Putamen (tissue), 1 donor: Measurements from ENCODE around the gene TARBP2.

Source experiments
- DNase-seq: peaks from one replicate; pipeline ENCODE4 v3.0.0-alpha.2; 2016; ENCODE audit warnings: low spot score

TARBP2 gene

DNA sequence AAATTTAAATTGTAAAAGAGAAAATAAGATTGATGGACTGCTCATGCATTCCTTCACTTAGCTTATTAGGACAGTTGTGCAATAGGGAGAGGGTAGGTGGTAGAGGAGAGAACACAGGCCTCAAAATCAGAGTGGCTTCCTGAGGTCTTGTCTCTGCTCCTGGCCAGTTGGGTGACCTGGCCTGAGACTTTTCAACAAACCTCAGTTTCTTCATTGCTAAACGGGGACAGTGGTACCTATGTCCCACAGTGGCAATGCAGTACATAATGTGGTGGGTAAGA is 4.4 kb upstream of the TARBP2 start:
- no peak for DNase-seq

DNA sequence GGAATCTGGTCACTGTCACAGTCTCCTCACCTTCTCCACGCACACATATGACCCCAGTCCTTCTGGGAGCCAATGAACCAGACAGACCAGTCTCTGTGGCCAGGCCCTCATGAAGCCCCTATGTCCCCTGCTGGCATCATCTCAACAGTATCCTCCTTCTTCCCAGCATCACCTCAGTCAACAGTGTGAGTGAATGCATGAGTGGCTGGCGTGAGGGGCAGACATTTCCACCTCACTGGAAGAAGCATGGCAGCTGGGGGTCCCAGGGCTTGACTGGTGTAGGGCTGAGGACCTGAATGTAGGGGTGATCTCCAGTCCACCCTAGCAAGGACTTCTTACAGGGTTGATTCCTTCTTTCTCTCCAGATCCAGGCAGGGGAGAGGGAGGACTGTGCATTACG is 3.6 kb upstream of the TARBP2 start:
- no peak for DNase-seq

DNA sequence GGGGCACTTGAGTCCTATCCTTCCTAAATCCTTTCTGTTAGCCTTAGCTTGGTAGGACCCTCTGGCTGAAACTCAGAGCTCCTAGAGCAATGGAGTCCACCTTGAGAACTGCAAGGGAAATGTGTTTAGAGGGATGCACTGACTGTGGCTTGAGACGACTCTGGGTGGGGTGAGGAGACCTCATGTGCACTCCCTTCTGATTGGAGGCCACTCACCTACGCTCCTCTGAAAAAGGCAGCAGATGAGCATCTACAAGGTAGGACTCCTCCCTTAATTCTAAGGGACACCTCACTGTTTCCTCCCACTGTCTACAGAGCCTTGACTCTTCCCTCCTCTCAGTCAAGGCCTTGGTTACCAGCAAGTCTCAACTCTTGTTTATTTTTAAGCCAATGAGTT is 2.9 kb upstream of the TARBP2 start:
- no peak for DNase-seq

DNA sequence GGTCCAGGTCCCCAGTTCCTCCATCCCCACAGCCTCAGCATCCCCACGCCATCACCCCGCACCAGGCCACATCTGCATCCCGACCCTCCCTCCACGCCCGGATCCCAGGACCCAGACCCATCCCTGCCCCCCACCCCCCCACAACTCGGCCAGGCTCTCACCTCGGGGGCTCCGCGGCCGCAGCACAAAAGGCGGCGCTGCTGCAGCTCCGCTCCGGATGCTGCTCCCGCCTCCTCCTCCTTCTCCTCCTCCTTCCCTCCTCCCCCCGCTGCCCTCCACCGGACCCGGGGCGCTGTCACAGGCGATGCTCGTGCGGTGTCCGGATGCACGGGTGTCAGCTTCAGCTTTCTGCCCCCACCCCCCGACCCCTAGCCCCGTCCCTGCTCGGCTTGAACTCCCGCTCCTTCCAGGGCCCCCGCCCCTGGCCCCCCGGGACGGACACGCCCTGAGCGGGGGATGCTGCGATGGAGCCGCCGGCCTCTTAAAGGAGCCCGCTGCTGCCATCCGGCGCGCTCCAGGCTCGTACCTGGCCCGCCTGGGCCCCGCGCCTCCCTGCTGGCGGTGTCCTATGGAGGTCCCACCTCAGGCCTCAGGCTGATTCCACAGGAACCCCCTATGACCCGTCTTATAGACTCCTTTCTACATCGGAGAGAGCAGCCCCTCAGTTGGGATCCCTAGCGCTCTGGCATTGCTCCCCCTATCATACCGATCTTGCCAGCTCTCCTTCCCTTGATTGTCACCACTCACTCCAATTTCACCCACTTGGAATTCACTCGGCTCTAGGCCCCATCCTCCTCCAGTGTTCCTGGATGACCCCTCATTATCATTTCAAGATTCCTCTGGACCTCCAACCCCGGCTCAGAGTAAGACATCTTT is 1.6 kb upstream of the TARBP2 start, which contains the start of gene MAP3K12:
MAP3K12 (minus strand) TSS at position 193 of the 876 bp plus-strand sequence. CDS start 12,067 bp downstream, outside the sequence.
- DNase-seq: peak; percentile 79

DNA sequence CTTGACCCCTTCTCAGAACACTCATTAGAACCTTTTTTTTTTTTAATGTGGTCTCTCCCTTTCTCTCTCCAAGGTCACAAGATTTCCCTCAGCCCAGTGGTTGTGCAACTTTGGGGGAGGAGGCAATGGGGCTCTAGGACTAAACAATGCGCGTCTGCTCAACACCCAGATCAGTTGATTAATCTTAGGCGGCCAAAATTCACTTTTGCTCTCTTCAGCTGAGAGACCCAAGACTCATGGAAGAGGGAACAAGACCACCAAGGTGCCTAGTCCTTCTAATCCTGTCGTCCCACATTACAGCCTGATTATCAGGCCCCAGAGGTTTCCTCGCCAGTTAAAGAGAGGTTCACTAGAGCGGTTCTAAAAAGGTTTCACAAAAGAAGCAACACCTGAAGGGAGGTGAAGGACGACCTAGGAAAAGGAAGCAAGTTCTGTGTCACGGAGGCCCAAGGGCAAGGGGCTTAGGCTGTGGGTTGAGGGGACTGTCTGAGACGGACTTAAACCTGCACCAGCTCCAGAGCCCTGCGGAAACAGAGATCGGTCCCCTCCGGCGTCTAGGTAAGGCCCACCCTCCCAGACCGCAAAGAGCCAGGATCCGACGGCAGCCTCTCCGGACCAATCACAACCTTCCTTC is 824 bp upstream of the TARBP2 start:
- no peak for DNase-seq

DNA sequence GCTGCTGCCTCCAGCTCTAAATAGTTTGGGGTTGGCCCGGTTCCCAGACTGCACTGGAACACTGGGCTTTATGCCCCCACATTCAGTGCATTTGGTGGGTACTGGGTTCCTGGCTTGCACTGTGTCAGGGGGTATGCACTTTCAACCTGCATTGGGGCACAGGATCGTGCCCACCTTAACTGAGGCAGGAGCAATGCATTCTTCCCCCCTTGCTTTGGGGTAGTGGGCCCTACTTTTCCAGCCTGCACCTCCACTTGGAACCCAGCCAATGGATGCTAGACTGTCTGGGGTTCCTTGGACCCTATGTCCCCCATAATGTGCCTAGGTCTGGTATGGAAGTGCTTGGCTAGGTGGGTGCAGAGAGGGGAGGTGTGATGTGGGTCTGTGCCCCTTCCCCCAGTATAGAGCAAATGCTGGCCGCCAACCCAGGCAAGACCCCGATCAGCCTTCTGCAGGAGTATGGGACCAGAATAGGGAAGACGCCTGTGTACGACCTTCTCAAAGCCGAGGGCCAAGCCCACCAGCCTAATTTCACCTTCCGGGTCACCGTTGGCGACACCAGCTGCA is 615 bp downstream of the TARBP2 start:
- DNase-seq: no peak

DNA sequence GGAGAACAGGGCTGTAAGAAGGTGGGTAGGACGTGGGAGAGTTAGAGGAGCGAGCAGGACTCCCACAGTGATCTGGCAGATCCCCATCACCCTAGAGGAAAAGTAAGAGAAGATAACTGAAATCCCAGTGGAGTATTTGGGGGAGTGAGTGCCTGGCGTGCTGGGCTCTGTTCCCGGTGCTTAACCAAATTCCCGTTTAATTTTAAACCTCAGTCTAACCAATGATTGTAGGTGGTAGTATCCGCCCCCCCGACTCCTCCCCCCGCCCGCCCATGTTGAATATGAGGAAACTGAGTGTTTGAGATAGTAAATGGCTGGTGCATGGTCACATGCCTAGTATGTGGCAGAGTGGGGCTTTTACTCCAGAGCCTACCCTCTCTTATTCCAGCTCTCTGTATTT is 1.2 kb downstream of the TARBP2 start:
- no peak for DNase-seq

DNA sequence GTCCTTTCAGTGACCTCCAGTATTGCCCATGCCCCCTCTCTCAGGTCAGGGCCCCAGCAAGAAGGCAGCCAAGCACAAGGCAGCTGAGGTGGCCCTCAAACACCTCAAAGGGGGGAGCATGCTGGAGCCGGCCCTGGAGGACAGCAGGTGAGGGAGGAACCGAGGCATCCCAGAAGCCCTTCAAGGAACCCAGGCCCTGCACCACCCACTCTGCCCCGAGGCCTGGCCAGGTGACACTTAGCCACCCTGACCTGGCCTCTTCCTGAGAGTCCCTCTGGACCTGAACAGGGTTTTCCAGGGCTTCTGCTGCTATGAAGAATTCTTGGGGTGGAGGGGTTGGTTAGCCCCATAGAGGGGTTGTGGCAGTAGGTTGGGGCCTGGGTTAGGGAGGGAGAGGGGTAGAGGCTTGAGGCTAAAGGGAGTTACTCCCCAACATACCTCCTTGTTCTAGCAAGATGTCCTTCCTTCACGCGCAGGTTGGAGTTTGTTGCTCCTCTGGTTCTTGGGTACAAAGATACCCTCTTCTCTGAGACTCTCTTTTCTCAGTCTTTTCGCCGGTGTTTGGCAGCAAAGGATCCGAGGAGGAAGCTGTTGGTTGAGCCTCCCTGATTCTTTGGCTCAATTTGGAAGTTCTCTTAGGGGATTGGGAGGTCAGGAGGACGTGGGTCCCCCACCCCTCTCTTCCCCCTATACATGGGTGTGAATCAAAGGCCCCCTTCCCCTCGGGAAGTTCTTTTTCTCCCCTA is 2.1 kb downstream of the TARBP2 start:
- DNase-seq: no peak

DNA sequence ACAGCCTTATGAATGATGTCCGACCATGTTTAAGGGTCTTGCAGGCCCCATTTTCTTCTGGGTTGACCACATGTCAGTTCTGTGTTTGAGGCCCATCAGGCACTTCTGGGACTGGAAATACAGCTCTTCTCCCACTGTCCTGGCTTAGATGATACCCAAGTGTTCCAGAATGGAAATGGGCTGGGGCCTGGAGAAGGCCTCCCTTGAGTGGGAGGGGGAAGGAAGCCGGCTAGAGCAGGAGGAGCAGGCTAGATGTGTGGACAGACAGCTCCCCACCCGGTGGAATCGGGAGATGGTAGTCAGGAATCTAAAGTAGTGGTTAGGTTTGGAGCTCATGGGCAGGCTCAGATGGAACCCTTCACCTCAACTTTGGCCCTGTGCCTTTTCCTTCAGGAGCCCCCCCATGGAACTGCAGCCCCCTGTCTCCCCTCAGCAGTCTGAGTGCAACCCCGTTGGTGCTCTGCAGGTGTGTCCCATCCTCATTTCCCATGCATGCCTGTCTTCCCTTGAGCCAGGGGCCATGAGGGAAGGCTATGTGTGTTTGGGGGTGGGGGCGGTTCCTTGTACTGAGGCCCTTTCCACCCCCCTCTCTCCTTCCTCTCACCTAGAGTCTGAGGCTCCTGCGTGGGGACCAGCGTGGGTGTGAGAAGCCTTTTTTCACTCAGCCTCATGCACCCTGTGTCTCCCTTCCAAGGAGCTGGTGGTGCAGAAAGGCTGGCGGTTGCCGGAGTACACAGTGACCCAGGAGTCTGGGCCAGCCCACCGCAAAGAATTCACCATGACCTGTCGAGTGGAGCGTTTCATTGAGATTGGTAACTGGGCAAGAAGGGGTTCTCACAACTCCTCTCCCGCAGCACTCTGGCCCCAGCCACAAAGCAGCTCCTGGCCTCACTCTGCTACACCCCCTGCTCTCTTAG is 3.2 kb downstream of the TARBP2 start:
- no peak for DNase-seq

DNA sequence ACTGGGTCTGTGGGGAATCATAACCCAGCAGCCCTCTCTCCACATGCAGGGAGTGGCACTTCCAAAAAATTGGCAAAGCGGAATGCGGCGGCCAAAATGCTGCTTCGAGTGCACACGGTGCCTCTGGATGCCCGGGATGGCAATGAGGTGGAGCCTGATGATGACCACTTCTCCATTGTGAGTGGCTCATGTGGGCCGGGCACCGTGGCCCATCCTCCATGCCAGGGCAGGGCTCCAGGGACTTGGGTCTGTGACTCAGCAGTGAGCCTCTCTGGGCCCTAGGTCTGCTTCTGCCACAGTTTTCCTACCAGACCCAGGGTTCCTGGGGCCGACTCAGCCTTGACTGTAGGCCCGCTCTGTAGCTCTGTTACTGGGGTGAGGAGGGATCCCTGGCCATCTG is 4.0 kb downstream of the TARBP2 start:
- DNase-seq: no peak

DNA sequence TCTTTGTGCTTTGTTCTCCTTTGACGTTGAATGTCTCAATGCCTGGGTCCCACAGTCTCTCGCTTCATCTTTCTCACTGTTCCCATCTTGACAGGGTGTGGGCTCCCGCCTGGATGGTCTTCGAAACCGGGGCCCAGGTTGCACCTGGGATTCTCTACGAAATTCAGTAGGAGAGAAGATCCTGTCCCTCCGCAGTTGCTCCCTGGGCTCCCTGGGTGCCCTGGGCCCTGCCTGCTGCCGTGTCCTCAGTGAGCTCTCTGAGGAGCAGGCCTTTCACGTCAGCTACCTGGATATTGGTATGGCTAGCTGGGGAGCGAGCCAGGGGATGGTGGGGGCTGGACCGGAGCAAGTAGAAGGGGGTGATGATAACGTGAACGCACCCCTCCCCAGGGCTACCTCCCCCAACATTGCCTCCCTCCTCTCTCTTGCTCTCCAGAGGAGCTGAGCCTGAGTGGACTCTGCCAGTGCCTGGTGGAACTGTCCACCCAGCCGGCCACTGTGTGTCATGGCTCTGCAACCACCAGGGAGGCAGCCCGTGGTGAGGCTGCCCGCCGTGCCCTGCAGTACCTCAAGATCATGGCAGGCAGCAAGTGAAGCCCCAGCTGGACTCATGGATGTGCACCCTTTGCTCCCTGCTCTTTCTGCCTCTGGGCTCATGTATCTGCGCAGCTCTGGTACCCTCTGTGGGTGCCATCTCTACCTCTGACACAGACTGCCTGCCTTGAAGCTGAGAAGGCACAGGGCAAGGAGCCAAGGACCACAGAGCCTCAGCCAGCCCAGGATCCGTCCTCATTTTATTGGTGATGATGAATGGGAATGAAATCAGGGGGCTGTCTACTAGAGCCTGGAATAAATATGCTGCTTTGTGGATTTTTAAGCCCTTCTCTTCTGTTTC is 4.7 kb downstream of the TARBP2 start:
- no peak for DNase-seq

DNA sequence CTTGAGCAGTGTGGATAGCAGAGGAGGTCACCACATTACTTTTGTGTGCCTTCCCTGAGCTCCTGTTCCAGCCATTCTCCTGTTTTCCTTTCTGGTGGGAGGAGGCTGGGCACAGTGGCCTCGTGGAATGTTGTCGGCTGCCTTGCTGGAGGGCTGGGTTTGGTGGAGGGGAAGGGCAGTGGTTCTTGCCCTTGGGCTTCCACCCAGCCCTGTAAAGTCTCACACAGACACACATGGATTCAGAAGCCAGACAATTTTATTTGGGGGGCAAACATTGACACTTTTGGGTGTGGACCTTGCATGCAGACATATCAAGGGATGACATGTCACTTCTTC is 5.3 kb downstream of the TARBP2 start:
- DNase-seq: no peak

DNA sequence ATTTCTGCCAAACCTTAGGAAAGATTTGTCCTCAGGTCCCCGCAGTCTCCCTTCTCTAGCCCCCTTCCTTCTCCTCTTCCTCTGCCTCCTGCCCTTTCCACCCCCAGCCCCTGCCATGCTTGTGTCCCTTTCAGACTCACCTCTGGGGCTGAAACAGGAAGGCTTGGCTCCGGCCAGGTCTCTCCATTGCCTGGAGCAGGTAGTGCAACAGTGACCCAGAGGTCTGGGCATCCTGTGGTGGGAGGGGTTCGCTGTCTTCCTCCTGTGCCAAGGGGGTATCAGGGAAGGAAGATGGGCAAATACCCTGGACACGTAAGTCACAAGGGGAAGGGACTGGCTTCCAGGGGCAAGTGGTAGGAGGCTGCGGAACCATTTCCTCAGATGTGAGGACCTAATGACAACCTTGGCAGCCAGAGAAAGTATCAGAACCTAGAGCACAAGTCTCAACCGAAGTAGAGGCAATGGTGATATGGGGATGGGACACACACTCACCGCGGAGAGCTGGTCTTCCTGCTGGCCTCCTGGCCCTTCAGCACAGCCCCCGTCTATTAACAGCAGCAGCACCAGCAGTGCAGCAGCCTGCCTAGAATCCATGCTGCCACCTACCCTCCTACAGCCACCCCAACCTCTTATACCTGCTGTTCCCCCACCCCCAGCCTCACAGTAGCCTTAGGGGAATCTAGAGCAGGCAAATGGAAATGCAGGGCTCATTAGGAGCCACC is 6.0 kb downstream of the TARBP2 start, which contains the start of gene NPFF:
NPFF (minus strand) TSS at position 604 of the 722 bp plus-strand sequence; CDS start at position 594, 10 bp downstream.
- no peak for DNase-seq

DNA sequence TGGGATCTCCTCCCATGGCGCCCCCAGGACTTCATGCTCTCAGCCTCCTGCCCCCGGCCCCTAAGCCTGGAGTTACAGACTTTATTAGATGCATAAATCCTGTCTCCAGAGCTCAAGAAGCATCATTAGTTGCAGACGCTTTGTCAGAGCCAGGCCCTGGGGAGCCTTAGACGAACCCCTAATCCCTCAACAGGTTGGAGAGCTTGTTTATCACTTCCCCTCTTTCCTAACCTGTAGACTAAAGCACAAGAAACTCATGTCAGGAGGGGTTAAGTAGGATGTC is 6.5 kb downstream of the TARBP2 start:
- DNase-seq: no peak

DNA sequence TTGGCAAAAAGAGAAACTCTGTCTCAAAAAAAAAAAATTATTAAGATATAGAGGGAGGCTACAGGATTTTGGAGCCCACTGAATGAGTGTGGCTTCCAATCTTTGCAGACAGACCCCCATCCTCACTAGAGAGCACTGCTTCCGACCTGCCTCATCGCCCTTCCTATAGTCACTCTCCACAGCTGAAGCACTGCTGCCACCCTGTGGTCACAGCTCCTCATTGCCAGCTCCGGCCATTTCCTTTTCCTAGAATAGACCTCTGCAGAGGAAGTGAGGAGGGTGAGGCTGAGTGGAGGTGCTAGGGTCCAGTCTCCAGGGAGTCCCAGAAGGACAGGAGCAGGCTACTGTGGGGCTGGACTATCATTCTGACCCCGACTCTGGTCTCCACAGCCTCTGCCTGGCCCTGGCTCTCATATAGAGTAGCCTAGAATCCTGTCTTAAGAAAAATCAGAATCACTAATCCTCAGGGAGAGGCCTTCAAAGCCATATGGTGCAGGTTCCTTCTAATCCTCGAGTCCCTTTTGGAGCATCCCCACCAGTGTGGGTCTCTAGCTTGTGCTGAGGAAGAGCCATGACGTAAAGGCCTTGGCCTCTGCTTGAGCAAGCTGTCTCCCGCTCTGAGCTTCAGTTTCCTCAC is 7.6 kb downstream of the TARBP2 start:
- peak; percentile 82 for DNase-seq

DNA sequence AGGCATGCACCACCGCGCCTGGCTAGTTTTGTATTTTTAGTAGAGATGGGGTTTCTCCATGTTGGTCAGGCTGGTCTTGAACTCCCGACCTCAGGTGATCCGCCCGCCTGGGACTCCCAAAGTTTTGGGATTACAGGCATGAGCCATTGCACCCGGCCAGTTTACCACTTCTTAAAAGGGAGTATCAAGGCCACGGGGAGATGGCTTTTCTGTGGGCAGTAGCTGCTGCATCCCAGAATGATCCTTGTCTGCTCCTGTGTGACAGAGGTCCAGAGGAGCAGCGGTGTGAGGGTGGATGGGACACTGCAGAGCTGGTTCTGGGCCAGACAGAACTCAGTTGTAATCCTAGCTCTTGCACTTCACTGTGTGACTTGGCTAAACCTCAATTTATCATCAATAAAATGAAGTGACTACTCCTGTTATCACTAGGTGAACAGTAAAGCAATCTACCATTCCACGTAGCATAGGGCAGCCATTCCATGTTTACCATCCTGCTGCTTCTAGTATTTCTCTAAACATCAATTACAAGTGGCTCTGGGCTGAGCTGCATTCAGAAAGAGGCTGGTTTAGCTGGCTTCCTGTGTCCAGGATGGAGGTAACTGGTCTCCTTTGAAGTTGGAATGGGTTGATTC is 9.2 kb downstream of the TARBP2 start:
- no peak for DNase-seq

DNA sequence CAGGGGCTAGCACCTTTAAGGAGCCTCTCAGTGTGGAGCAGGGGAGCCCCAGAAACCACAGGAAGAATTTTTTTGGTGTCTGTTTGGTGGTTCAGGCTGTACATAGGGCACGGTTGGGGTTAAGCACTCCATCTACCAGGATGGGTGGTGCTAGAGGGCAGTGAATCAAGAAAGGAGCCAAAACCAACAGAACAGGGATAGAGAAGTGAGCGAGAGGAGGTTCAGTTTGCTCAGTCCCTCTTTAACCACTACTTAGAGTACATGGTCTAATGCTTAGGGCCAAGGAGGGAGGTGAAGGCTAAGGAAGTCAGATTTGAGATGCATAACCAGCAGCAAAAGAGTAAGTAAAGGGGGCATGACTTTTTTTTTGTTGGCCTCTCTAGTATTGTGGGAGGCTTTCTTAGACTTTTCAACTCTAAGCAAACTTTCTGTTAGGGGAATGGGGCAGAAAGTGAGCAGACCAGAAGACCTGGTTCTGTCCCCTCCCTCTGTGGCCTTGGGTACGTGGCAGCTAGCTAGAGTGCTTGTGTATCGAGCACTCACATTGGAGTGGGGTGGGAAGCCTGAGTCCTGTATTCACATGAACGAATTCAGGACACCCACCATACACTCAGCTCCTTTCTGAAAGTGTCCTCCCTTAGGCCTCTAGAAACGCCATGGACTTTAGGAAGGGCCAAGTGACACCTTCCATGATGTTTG is 12.8 kb downstream of the TARBP2 start:
- no peak for DNase-seq

DNA sequence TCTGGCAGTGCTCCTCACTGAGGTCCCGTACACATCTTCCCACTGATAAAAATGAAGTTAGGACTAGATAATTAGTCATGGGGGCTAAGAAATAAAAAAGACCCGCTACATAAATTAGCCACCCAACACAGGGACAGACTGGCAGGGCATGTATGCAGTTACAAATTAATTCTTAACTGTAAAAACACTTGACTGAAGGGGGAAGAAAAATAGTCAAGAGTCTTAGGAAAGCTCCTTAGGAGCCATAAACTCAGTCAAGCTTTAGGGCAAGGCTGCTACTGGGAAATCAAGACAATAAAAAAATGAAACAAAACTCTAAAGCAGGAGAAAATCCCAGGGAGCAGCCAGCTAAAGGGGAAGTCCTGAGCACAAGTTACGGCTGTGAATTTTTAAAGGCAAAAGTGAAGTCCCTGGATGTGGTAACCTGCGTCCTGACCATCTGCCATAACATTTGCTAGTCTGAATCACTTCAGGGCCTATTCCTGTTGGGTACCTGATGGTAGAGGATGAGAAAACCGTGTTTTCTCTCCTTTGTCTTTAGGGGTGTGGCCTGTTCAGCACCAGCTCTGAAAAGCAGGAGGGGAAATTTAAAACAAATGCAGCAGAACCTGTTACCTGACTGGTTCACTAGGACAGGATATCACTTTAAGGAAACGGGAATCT is 13.7 kb downstream of the TARBP2 start:
- DNase-seq: no peak
